SK-N-SH treated with all-trans-retinoic acid at 6 μM for 48 hours (cell line): ENCODE measurements around the gene CAB39L.

ENCODE experiments used
- CREB5 ChIP-seq: fragments of 250-450 bp; sonication (Bioruptor Pico); IDR thresholded peaks from 2 replicates; pipeline ENCODE4 v1.5.1; 2020; ENCODE audit warnings: low read depth, mild to moderate bottlenecking, moderate library complexity
- ISL1 ChIP-seq: fragments of 250-450 bp; sonication (Bioruptor Pico); IDR thresholded peaks from 2 replicates; pipeline ENCODE4 v2.1.2; 2022; ENCODE audit warnings: mild to moderate bottlenecking, moderate library complexity
- OSR1 ChIP-seq: fragments of 250-450 bp; sonication (Bioruptor Pico); IDR thresholded peaks from 2 replicates; pipeline ENCODE4 v1.8.0; 2022; ENCODE audit warnings: moderate library complexity, mild to moderate bottlenecking, inconsistent platforms
- PATZ1 ChIP-seq: fragments of 250-450 bp; sonication (Bioruptor Pico); IDR thresholded peaks from 2 replicates; pipeline ENCODE4 v1.8.0; 2020; ENCODE audit warnings: mild to moderate bottlenecking, moderate library complexity, borderline replicate concordance
- ZFP3 ChIP-seq: fragments of 250-450 bp; sonication (Bioruptor Pico); IDR thresholded peaks from 2 replicates; pipeline ENCODE4 v1.5.0; 2020; ENCODE audit warnings: mild to moderate bottlenecking, moderate library complexity
- ZFP30 ChIP-seq: fragments of 450-650 bp; formaldehyde crosslinking; IDR thresholded peaks from 2 replicates; pipeline ENCODE4 v1.5.0; 2022; ENCODE audit warnings: mild to moderate bottlenecking, moderate library complexity

- TF ChIP-seq ZFP3 (CRISPR knock-in tag) (no peak), ZFP30 (CRISPR knock-in tag) (no peak), ISL1 (CRISPR knock-in tag) (no peak), OSR1 (CRISPR knock-in tag) (no peak), PATZ1 (no peak), CREB5 (CRISPR knock-in tag) (no peak)
Observed at GRCh38 chr13:49271264-49271663, 172.6 kb downstream of the CAB39L start.
